ENCODE measurements around the gene DAGLA. TPM values are rescaled to one million over a fixed set of nuclear protein-coding genes. Genes with fewer than 3 reads are reported as not detected.
"Not testable (repeated sequence)": the region's sequence is repeated elsewhere in the genome, so short reads cannot be mapped to it uniquely, and the experiment has no call there.

DAGLA gene
- total RNA-seq, 1 donor from 2014 or later: 0.18 TPM

DNA sequence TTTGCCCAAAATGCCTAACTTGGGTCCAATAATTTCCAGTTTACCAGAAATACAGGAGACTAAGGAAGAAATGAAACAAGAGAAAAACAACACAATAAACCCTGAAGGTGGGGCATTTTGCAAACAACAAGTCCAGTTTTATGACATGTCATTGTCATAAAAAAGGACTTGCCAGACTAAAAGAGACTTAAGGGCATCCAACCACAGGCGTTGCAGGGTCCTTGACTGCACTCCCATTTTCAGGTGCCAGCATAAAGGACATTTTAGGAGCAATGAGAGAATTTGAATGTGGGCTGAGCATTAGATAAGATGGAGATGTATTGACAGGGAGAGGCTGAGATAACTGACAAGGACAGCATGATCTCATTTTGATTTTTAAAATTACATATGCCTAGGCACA lies 28.1 kb upstream of the DAGLA start:
- Mint-ChIP-seq H3K9me3 (no peaks in the 10 kb centered on the region), H3K27ac (no peak overlapping the region), H3K4me3 (no peak overlapping the region), H3K4me1 (ENCODE audit: low read depth) (no peaks in the 10 kb centered on the region), H3K36me3 (ENCODE audit: low read depth) (no peaks in the 10 kb centered on the region), H3K27me3 (ENCODE audit: insufficient read depth) (peaks cover 19% of the 10 kb centered on the region)
- intact Hi-C loops (cut with micrococcal nuclease): no loop called here
- DNase-seq (ENCODE audit: low spot score): no peak

DNA sequence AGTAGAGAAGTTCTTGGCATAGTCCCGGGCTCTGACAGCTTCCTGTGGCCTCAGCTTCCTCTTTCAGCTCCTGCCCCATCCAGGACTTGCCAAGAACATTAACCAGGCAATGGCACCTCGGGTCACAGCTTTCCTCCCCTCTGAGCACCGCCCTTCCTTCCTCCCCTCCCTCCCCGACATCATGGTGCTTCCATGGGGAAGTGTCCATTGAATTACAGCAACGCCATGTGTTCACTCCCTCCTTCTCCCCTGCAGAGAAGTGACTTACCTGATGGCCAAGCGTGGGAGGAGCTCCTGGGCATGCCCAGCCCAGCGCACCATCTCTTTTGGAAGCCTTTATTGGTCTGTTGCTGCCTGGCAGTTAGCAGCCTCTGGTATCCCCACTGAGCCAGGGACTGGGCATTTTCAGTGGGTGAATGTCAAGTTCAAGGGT lies 25.8 kb upstream of the DAGLA start:
- Mint-ChIP-seq H3K36me3 (ENCODE audit: low read depth) (no peaks in the 10 kb centered on the region), H3K9me3 (no peaks in the 10 kb centered on the region), H3K4me3 (no peak overlapping the region), H3K27me3 (ENCODE audit: insufficient read depth) (peaks cover 22% of the 10 kb centered on the region), H3K4me1 (ENCODE audit: low read depth) (no peaks in the 10 kb centered on the region), H3K27ac (no peak overlapping the region)
- no peak for DNase-seq (ENCODE audit: low spot score)
- intact Hi-C loops (cut with micrococcal nuclease): no loop called here

DNA sequence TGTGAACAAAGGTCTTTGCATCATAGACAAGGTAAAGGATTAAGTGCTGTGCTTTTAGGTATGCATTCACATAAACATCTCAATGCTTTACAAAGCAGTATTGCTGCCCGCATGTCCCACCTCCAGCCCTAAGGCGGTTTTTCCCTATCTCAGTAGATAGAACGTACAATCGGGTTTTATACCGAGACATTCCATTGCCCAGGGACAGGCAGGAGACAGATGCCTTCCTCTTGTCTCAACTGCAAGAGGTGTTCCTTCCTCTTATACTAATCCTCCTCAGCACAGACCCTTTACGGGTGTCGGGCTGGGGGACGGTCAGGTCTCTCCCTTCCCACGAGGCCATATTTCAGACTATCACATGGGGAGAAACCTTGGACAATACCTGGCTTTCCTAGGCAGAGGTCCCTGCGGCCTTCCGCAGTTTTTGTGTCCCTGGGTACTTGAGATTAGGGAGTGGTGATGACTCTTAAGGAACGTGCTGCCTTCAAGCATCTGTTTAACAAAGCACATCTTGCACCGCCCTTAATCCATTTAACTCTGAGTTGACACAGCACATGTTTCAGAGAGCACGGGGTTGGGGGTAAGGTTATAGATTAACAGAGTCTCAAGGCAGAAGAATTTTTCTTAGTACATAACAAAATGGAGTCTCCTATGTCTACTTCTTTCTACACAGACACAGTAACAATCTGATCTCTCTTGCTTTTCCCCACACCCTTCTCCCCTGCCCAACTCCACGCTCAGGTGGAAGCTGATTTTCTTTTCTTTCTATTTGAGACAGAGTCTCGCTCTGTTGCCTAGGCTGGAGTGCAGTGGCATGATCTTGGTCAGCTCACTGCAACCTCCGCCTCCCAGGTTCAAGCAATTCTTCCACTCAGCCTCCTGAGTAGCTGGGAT lies 24.7 kb upstream of the DAGLA start:
- H3K4me3 Mint-ChIP-seq; H3K9me3 Mint-ChIP-seq; H3K27ac Mint-ChIP-seq; DNase-seq (ENCODE audit: low spot score); H3K36me3 Mint-ChIP-seq (ENCODE audit: low read depth); H3K4me1 Mint-ChIP-seq (ENCODE audit: low read depth); intact Hi-C loops (cut with micrococcal nuclease): not testable (repeated sequence)
- H3K27me3 Mint-ChIP-seq (ENCODE audit: insufficient read depth): peaks cover 22% of the 10 kb centered on the region

DNA sequence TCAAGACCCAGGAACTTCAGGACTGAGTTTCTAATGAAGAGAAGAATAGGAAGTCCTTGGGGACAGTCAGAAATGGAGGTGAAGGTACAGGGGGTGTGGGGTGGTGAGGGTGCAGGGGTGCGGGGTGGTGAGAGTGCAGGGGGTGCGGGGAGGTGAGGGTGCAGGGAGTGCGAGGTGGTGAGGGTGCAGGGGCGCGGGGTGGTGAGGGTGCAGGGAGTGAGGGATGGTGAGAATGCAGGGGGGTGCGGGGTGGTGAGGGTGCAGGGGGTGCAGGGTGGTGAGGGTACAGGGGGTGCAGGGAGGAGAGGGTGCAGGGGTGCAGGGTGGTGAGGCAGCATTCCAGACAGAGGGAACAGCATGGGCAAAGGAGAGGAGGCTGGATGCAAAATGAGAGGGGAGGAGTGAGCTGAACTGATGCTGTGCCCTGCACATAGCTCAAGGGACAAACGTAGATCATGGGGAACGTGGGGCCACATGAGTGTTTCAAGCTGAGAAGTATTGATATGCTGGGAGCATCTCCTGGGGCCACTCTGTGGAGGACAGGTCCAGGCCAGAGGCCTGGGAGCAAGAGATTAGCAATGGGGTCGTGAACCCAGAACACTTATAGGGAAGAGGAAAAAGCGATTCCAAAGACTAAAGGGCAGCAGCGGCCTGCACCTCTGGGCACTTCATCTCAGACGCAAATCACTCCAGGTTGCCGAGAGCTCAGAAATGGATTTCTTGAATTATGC lies 23.7 kb upstream of the DAGLA start:
- no peaks in the 10 kb centered on the region for H3K9me3 Mint-ChIP-seq
- H3K4me3 Mint-ChIP-seq: no peak overlapping the region
- no peaks in the 10 kb centered on the region for H3K4me1 Mint-ChIP-seq (ENCODE audit: low read depth)
- peaks cover 22% of the 10 kb centered on the region for H3K27me3 Mint-ChIP-seq (ENCODE audit: insufficient read depth)
- DNase-seq (ENCODE audit: low spot score): no peak
- H3K27ac Mint-ChIP-seq: no peak overlapping the region
- no peaks in the 10 kb centered on the region for H3K36me3 Mint-ChIP-seq (ENCODE audit: low read depth)
- intact Hi-C loops (cut with micrococcal nuclease): no loop called here

DNA sequence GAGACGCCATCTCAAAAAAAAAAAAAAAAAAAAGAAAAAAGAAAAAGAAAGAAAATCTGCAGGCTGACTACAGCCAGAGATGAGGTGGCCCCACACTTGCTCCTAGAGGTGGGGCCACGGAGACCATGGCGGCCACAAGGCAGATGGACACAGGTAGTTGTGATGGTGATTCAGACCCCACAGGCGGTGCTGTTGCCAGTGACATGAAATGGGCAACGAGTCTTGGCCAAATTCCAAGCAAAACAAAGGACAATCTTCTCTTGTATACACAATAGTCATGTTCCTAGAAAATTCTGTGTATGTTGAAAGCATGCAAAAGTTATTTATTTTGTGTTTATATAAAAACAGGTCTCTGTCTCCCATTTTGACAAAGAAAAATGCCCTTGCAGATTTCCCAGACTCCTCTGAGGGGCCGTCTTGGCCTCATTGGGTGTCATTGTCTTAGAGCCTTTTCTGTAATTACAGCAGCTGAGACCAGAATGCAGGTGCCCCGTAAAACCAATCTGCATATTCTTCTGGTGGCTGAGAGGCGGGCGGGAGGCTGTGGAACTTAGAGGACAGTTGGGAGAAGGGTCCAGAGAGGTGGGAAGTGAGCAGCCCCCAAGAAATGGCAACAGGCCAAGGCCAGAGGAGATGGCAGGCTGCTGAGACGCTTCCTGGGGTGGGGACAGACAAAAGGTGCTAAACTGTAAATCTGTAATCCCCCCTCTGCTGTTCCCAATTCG lies 22.5 kb upstream of the DAGLA start:
- H3K27me3 Mint-ChIP-seq (ENCODE audit: insufficient read depth): peaks cover 18% of the 10 kb centered on the region
- no peaks in the 10 kb centered on the region for H3K4me1 Mint-ChIP-seq (ENCODE audit: low read depth)
- H3K27ac Mint-ChIP-seq: no peak overlapping the region
- H3K9me3 Mint-ChIP-seq: no peaks in the 10 kb centered on the region
- intact Hi-C loops (cut with micrococcal nuclease): no loop called here
- H3K36me3 Mint-ChIP-seq (ENCODE audit: low read depth): no peaks in the 10 kb centered on the region
- DNase-seq (ENCODE audit: low spot score): no peak
- no peak overlapping the region for H3K4me3 Mint-ChIP-seq

DNA sequence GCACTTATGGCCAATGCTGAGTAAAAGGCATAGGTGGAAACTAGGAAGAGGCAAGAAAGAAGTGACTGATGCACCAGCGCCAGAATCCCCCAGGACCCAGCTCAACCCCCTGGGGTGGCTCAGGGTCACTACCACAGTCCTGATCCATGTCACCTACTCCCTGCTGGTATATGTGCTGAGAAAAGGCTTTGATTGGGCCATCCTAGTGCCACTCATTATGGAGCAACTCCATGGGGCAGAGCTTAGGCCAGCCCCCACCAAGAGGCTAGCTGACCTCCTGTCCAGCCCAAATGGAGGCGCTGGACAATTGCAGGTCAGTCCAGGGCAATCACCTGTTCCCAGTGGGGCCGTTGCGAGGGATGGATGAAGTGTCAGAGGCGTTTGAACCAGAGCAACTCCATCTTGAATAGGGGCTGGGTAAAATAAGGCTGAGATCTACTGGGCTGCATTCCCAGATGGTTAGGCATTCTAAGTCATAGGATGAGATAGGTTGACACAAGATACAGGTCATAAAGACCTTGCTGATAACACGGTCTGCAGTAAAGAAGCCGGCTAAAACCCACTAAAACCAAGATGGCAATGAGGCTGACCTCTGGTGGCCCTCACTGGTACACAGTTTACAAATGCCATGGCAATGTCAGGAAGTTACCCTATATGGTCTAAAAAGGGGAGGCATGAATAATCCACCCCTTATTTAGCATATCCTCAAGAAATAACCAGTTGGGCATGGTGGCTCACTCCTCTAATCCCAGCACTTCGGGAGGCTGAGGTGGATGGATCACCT lies 20.6 kb upstream of the DAGLA start:
- H3K27ac Mint-ChIP-seq: no peak overlapping the region
- intact Hi-C loops (cut with micrococcal nuclease): no loop called here

DNA sequence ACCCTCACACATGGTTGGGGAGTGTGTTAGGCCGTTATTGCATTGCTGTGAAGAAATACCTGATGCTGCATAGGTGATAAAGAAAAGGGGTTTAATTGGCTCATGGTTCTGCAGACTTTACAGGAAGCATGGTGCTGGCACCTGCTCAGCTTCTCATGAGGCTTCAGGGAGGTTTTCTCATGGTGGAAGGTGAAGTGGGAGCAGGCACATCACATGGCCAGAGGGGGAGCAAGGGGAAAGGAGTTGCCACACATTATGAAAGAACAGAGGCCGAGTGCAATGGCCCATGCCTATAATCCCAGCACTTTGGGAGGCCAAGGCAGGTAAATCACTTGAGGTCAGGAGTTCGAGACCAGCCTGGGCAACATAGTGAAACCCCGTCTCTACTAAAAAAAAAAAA lies 19.2 kb upstream of the DAGLA start:
- H3K27ac Mint-ChIP-seq; H3K36me3 Mint-ChIP-seq (ENCODE audit: low read depth): not testable (repeated sequence)

More for the DNA sequence above, 20.6 kb upstream of the DAGLA start:
- Mint-ChIP-seq H3K36me3 (ENCODE audit: low read depth) (no peaks in the 10 kb centered on the region), H3K27me3 (ENCODE audit: insufficient read depth) (peaks cover 7% of the 10 kb centered on the region), H3K9me3 (no peaks in the 10 kb centered on the region), H3K4me1 (ENCODE audit: low read depth) (no peaks in the 10 kb centered on the region), H3K4me3 (no peak overlapping the region)
- DNase-seq (ENCODE audit: low spot score): no peak

DNA sequence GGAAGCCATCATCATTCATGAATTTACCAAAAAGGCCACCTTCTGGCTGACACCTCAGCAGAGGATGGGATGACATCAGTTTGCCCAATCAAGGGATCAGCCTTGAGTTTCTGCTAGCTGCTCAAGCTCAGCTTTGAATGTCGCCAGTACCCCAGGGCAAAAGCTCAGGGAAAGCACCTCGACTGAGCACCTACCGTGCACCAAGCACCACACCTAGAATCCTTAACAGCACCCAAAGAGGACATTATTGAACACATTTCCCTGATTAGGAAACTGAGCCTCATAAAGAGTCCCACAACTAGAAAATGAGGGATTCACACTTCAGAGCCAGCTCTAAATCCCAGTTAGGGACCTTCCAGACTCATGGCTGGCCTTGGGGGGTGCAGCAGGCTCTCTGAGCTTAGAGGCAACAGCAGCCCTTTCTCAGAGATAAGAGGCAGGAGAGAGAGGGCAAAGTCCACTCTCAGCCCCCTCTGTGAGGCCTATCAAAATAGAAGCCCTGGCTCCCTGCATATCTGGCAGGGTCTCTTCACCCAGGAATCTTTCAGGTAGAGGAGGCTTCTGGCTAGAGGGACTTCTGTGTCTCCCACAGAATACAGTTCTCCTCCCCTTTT lies 13.4 kb upstream of the DAGLA start:
- no peak for DNase-seq (ENCODE audit: low spot score)
- intact Hi-C loops (cut with micrococcal nuclease): no loop called here
- Mint-ChIP-seq H3K4me3 (no peak overlapping the region), H3K27me3 (ENCODE audit: insufficient read depth) (peaks cover 2% of the 10 kb centered on the region), H3K27ac (no peak overlapping the region), H3K4me1 (ENCODE audit: low read depth) (no peaks in the 10 kb centered on the region), H3K9me3 (no peaks in the 10 kb centered on the region), H3K36me3 (ENCODE audit: low read depth) (no peaks in the 10 kb centered on the region)

More for the DNA sequence above, 19.2 kb upstream of the DAGLA start:
- intact Hi-C loops (cut with micrococcal nuclease); H3K27me3 Mint-ChIP-seq (ENCODE audit: insufficient read depth); H3K9me3 Mint-ChIP-seq; DNase-seq (ENCODE audit: low spot score); H3K4me1 Mint-ChIP-seq (ENCODE audit: low read depth); H3K4me3 Mint-ChIP-seq: not testable (repeated sequence)

DNA sequence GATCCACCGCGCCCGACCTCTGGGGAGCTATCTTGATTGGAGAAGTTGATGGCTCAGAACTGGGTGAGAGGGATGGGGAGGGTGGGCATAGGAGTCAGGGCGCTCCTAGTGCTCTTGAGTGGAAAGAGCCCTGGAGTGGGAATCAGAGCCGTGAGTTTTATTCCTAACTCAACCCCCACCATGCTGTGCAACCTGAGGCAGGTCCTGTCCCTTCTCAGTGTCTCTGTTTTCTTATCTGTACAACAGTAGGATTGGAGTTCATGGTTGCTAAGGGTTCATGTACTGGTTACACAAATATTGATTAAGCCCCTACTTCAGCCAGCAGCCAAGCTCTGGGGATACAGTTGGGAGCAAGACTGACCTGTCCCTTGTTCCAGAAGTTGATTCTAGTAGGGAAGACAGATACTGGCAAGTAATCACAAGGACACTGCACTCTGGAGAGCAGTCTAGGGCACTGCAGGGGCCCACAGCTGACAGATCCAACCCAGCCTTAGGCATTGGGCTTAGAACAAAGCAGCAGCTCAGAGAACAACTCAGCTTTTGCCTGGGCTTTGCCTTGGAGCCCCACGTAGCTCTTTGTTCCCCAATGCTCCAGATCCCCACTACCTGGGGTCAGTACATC lies 12.4 kb upstream of the DAGLA start:
- intact Hi-C loops (cut with micrococcal nuclease): no loop called here
- H3K4me3 Mint-ChIP-seq: no peak overlapping the region
- H3K27ac Mint-ChIP-seq: no peak overlapping the region
- H3K4me1 Mint-ChIP-seq (ENCODE audit: low read depth): no peaks in the 10 kb centered on the region
- H3K36me3 Mint-ChIP-seq (ENCODE audit: low read depth): no peaks in the 10 kb centered on the region
- no peaks in the 10 kb centered on the region for H3K9me3 Mint-ChIP-seq
- DNase-seq (ENCODE audit: low spot score): no peak
- H3K27me3 Mint-ChIP-seq (ENCODE audit: insufficient read depth): peaks cover 2% of the 10 kb centered on the region

DNA sequence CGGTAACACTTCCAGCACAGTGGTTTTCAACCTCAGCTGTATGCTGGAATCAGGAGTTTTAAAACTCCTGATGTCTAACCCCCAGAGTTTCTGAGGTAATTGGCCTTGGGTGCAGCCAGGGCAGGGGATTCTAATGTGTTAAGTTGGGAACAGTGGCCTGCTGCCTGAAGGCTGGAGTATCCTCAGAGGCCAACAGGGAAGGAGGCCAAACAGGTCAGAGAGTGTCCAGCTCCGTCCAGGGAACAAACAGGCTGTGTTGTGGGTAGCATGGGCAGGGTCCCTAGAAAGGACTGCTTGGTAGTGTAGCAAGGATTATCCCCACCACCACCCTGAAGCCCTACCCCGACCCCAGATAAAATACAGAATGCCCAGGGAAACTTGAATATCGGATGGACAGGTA lies 10.8 kb upstream of the DAGLA start:
- H3K27ac Mint-ChIP-seq: no peak overlapping the region
- no peaks in the 10 kb centered on the region for H3K9me3 Mint-ChIP-seq
- H3K4me3 Mint-ChIP-seq: no peak overlapping the region
- no peaks in the 10 kb centered on the region for H3K4me1 Mint-ChIP-seq (ENCODE audit: low read depth)
- DNase-seq (ENCODE audit: low spot score): no peak
- no peaks in the 10 kb centered on the region for H3K36me3 Mint-ChIP-seq (ENCODE audit: low read depth)
- intact Hi-C loops (cut with micrococcal nuclease): no loop called here
- peaks cover 4% of the 10 kb centered on the region for H3K27me3 Mint-ChIP-seq (ENCODE audit: insufficient read depth)

DNA sequence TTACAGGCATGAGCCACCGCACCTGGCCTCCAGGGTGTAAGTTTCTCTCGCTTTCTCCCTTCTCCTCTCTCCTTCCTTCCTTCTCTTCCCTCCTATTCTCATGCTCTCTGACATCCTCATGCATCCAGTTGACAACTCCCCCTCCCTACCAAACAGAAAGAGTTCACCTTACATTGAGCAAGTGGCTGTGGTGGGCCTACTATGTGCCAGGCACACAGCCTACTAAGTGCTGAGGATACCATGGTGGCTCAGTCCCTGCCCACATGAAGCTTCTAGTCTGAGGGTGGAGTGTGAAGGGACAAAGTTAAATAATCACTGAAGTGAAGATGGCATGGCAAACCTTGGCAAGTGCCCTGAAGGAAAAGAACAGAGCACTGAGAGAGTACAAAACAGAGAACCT lies 9.6 kb upstream of the DAGLA start:
- Mint-ChIP-seq H3K4me3 (no peak overlapping the region), H3K27me3 (ENCODE audit: insufficient read depth) (peaks cover 8% of the 10 kb centered on the region), H3K4me1 (ENCODE audit: low read depth) (no peaks in the 10 kb centered on the region), H3K36me3 (ENCODE audit: low read depth) (no peaks in the 10 kb centered on the region), H3K9me3 (no peaks in the 10 kb centered on the region), H3K27ac (no peak overlapping the region)
- no peak for DNase-seq (ENCODE audit: low spot score)
- intact Hi-C loops (cut with micrococcal nuclease): no loop called here

DNA sequence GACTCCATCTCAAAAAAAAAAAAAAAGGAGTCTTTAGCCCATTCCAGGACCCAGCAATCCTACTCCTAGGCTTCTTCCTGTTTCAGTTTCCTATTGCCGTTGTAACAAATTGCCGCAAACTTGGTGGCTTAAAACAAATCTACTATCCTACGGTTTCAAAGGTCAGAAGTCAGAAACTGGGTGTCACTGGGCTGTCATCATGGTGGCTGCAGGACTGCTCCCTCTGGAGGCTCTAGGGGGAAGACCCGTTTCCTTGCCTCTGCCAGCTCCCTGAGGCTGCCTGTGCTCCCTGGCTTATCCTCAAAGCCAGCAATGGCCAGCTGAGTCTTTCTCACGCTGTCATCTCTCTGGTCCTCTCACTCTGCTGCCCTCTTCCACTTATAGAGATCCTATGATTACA lies 8.7 kb upstream of the DAGLA start:
- Mint-ChIP-seq H3K36me3 (ENCODE audit: low read depth) (no peaks in the 10 kb centered on the region), H3K27ac (no peak overlapping the region), H3K4me3 (no peak overlapping the region), H3K27me3 (ENCODE audit: insufficient read depth) (peaks cover 17% of the 10 kb centered on the region), H3K4me1 (ENCODE audit: low read depth) (no peaks in the 10 kb centered on the region), H3K9me3 (no peaks in the 10 kb centered on the region)
- DNase-seq (ENCODE audit: low spot score): no peak
- intact Hi-C loops (cut with micrococcal nuclease): no loop called here
